ENCODE data around the gene APPBP2.
"Not testable (repeated sequence)": the region's sequence is repeated elsewhere in the genome, so short reads cannot be mapped to it uniquely, and the experiment has no call there.

APPBP2 gene

GRCh38 chr17:60422162-60422665 lies 103.8 kb downstream of the APPBP2 start, which contains the start of gene CHCT1:
TSS of gene CHCT1 (plus strand) at chr17:60422489. CDS start at chr17:60422593, 104 bp downstream.
- no peaks in the 10 kb centered on the region for H3K36me3 ChIP-seq (ENCODE audit: insufficient read depth, insufficient read length, low read length)
- H3K4me3 ChIP-seq (ENCODE audit: insufficient read length, low read depth): peak within 1 kb of the TSS; percentile 53
- peaks cover 14% of the 10 kb centered on the region for H3K27me3 ChIP-seq (ENCODE audit: insufficient read depth, insufficient read length)
- no peaks in the 10 kb centered on the region for H3K9me3 ChIP-seq (ENCODE audit: insufficient read depth, low read length)
- peak within 1 kb of the TSS; percentile 88 for H3K9ac ChIP-seq (ENCODE audit: insufficient read length, low read depth)
- TF ChIP-seq SUZ12 (IDR thresholded peaks at IDR 0.05; ENCODE audit: extremely low read depth, insufficient read depth, insufficient read length): no peak
- no peak for TF ChIP-seq ZNF274 (IDR thresholded peaks at IDR 0.05; ENCODE audit: low read depth, low read length)
- no peak for TF ChIP-seq YY1 (IDR thresholded peaks at IDR 0.05; ENCODE audit: insufficient read depth, insufficient read length)
- no peak for DNase-seq (ENCODE audit: low read depth, low spot score)
- no peaks in the 10 kb centered on the region for H3K4me1 ChIP-seq (ENCODE audit: insufficient read depth, insufficient read length)

DNA sequence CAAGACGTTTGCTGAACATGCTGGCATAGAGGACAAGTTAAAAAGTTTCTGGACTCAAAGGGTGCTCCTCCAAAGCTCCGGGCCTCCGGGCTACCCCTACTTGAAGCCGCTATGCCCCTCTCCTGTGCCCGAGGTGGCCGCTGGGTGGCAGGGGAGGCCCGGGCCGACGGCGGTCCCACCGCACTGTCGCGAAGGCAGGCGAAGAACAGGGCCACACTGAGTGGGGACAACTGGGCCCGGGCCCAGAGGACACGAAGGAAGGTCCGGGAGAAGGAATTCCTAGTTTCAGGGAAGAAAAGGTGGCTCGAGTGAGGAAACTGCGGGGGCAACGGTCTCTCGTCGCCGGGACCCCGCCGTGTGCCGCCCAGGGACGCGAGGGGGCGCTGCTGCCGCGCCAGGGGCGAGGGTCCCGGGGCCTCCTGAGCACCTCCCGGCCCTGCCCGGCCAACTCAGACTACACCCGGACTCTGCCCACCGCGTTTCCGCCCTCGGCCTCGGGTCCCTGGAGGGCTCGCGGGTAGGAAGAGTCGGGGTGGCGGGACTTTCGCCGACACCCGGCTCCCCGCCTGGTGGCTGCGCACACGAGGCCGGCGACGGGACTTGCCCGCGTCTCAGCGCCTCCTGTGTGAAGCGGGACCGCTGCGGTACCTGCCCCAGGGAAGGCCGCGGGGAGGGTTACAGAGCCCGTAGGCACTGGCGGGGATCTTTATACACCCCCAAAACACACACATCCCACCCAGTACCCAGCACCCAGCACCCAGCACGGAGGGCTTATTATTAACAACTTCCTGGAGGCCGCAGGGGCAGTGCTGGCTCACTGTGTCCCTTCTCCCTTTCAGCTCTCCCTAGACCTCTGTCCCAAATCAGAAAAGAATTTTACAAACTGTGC lies 104.5 kb downstream of the APPBP2 start:
- Histone ChIP-seq H3K36me3 (ENCODE audit: insufficient read depth, insufficient read length, low read length) (no peaks in the 10 kb centered on the region), H3K4me1 (ENCODE audit: insufficient read depth, insufficient read length) (no peaks in the 10 kb centered on the region), H3K9ac (ENCODE audit: insufficient read length, low read depth) (peak overlapping the region; percentile 88), H3K4me3 (ENCODE audit: insufficient read length, low read depth) (peak overlapping the region; percentile 53), H3K27me3 (ENCODE audit: insufficient read depth, insufficient read length) (peaks cover 14% of the 10 kb centered on the region), H3K9me3 (ENCODE audit: insufficient read depth, low read length) (no peaks in the 10 kb centered on the region)
- TF ChIP-seq SUZ12 (IDR thresholded peaks at IDR 0.05; ENCODE audit: extremely low read depth, insufficient read depth, insufficient read length): no peak
- no peak for TF ChIP-seq YY1 (IDR thresholded peaks at IDR 0.05; ENCODE audit: insufficient read depth, insufficient read length)
- TF ChIP-seq ZNF274 (IDR thresholded peaks at IDR 0.05; ENCODE audit: low read depth, low read length): no peak
- DNase-seq (ENCODE audit: low read depth, low spot score): peak; percentile 44

- H3K4me1 ChIP-seq (ENCODE audit: insufficient read depth, insufficient read length); DNase-seq (ENCODE audit: low read depth, low spot score); H3K9me3 ChIP-seq (ENCODE audit: insufficient read depth, low read length); H3K9ac ChIP-seq (ENCODE audit: insufficient read length, low read depth); H3K36me3 ChIP-seq (ENCODE audit: insufficient read depth, insufficient read length, low read length); H3K4me3 ChIP-seq (ENCODE audit: insufficient read length, low read depth): not testable (repeated sequence)
- H3K27me3 ChIP-seq (ENCODE audit: insufficient read depth, insufficient read length): peaks cover 14% of the 10 kb centered on the region
These were observed 106.2 kb downstream of the APPBP2 start for GRCh38 chr17:60419875-60420274.

GRCh38 chr17:60419003-60419402 lies 107.0 kb downstream of the APPBP2 start:
- not testable (repeated sequence) for DNase-seq (ENCODE audit: low read depth, low spot score); H3K9me3 ChIP-seq (ENCODE audit: insufficient read depth, low read length); H3K9ac ChIP-seq (ENCODE audit: insufficient read length, low read depth); H3K36me3 ChIP-seq (ENCODE audit: insufficient read depth, insufficient read length, low read length); H3K4me1 ChIP-seq (ENCODE audit: insufficient read depth, insufficient read length); H3K4me3 ChIP-seq (ENCODE audit: insufficient read length, low read depth)
- peaks cover 14% of the 10 kb centered on the region for H3K27me3 ChIP-seq (ENCODE audit: insufficient read depth, insufficient read length)

DNA sequence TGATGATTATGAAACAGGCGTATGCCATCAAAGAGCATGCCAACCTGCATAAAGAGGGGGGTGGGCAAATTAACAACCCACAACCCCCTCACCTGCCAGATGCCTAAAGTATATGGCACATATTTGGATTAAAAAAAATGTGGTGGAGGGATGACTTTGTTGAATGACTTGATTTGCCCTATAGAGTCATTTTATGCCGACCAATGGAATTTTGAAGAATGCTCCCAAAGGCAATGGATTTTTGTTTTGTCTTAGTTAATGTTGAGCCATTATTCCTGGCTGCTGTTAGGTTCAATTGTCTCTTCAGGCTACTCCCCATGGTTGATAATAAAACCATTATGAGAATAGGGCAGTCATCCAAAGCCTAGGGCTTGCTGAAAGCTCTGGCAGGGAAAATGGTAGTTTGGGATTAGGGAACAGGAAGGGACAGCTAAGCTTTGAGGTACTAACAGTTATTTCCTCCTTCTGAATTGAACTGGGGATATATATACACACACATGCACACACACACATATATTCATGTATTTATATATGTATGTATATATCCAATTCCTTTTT lies 109.6 kb downstream of the APPBP2 start:
- no peak for DNase-seq (ENCODE audit: low read depth, low spot score)
- H3K9me3 ChIP-seq (ENCODE audit: insufficient read depth, low read length): no peaks in the 10 kb centered on the region
- no peak for TF ChIP-seq ZNF274 (IDR thresholded peaks at IDR 0.05; ENCODE audit: low read depth, low read length)
- TF ChIP-seq SUZ12 (IDR thresholded peaks at IDR 0.05; ENCODE audit: extremely low read depth, insufficient read depth, insufficient read length): no peak
- no peak for TF ChIP-seq YY1 (IDR thresholded peaks at IDR 0.05; ENCODE audit: insufficient read depth, insufficient read length)
- no peaks in the 10 kb centered on the region for H3K4me1 ChIP-seq (ENCODE audit: insufficient read depth, insufficient read length)
- H3K27me3 ChIP-seq (ENCODE audit: insufficient read depth, insufficient read length): no peaks in the 10 kb centered on the region
- H3K36me3 ChIP-seq (ENCODE audit: insufficient read depth, insufficient read length, low read length): no peaks in the 10 kb centered on the region
- H3K4me3 ChIP-seq (ENCODE audit: insufficient read length, low read depth): no peak overlapping the region
- H3K9ac ChIP-seq (ENCODE audit: insufficient read length, low read depth): no peak overlapping the region

GRCh38 chr17:60415146-60415545 lies 110.9 kb downstream of the APPBP2 start:
- H3K4me1 ChIP-seq (ENCODE audit: insufficient read depth, insufficient read length): no peaks in the 10 kb centered on the region
- H3K27me3 ChIP-seq (ENCODE audit: insufficient read depth, insufficient read length): no peaks in the 10 kb centered on the region
- no peak overlapping the region for H3K4me3 ChIP-seq (ENCODE audit: insufficient read length, low read depth)
- no peak for DNase-seq (ENCODE audit: low read depth, low spot score)
- H3K9me3 ChIP-seq (ENCODE audit: insufficient read depth, low read length): no peaks in the 10 kb centered on the region
- no peaks in the 10 kb centered on the region for H3K36me3 ChIP-seq (ENCODE audit: insufficient read depth, insufficient read length, low read length)
- no peak overlapping the region for H3K9ac ChIP-seq (ENCODE audit: insufficient read length, low read depth)
- TF ChIP-seq YY1 (IDR thresholded peaks at IDR 0.05; ENCODE audit: insufficient read depth, insufficient read length) (no peak), ZNF274 (IDR thresholded peaks at IDR 0.05; ENCODE audit: low read depth, low read length) (no peak), SUZ12 (IDR thresholded peaks at IDR 0.05; ENCODE audit: extremely low read depth, insufficient read depth, insufficient read length) (no peak)

DNA sequence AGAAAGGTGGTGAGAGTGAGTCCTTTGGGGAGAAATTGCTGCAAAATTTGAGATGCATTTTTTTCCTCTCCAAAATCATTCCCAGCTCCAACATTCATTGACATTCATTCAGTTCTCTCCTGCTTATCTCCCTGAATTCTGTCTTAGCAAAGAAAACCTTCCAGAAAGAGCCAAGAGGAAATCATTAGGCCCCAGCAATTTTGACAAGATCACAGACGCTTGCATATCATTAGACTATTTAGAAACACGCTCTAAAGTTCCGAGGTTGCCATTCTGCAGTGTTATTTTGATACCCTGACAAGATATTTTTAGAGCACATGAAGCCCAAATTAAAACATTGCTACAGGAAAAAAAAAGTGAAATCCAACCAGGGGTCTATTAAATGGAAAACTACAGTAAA lies 113.3 kb downstream of the APPBP2 start:
- Histone ChIP-seq H3K4me3 (ENCODE audit: insufficient read length, low read depth) (no peak overlapping the region), H3K27me3 (ENCODE audit: insufficient read depth, insufficient read length) (no peaks in the 10 kb centered on the region), H3K36me3 (ENCODE audit: insufficient read depth, insufficient read length, low read length) (no peaks in the 10 kb centered on the region), H3K4me1 (ENCODE audit: insufficient read depth, insufficient read length) (no peaks in the 10 kb centered on the region), H3K9ac (ENCODE audit: insufficient read length, low read depth) (no peak overlapping the region), H3K9me3 (ENCODE audit: insufficient read depth, low read length) (no peaks in the 10 kb centered on the region)
- TF ChIP-seq ZNF274 (IDR thresholded peaks at IDR 0.05; ENCODE audit: low read depth, low read length): no peak
- TF ChIP-seq YY1 (IDR thresholded peaks at IDR 0.05; ENCODE audit: insufficient read depth, insufficient read length): no peak
- TF ChIP-seq SUZ12 (IDR thresholded peaks at IDR 0.05; ENCODE audit: extremely low read depth, insufficient read depth, insufficient read length): no peak
- no peak for DNase-seq (ENCODE audit: low read depth, low spot score)
